ENCODE measurements around the gene FNDC8. TPM values are rescaled to one million over a fixed set of nuclear protein-coding genes. Genes with fewer than 3 reads are reported as not detected.

The FNDC8 gene
- total RNA-seq, 4 donors from 2014 or later: not detected

DNA sequence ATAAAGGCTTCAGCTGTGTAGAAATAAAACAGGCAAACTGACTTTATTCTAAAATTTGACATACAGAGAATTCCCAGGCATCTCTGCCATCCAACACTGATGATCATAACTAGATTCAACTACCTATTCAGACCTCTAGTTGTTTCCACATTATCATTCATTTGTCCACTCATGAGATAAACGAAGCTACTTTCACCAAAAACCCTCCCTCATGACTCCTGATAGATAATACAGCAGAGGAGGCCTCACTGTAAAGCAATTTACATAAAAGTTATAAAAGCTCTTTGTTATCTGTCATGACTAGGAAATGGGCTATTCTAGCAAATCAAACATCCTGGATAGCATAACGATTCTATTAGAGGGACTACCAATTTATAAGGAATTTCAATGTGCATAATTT is 38.3 kb upstream of the FNDC8 start:
- H3K27ac ChIP-seq (replicated peaks in 1 of 4): no peak overlapping the region

DNA sequence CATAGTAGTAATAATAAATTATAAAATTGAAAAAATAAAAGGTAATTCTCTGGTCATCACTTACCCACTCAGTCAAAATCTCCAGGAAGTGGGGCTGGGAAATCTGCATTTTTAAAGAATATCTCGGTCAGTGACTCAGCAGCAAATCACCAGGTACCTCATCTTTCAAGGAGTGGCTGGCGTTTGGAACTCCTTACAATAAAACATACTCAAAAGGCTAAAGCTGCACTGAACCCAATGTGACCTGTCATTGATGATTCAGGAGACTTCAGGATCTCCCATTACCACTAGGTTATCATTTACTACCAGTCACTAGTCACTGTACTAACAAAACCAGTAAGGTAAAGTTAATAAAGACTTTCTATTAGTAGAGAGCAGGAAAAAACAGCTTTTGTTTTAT is 36.4 kb upstream of the FNDC8 start:
- no peak overlapping the region for H3K4me3 ChIP-seq
- intact Hi-C loops (cut with DNase I): loop anchor here (5.0 kb wide), 1 partner anchor 88 kb away; no protein-coding TSS in a partner anchor
- TF ChIP-seq EP300 (IDR thresholded peaks at IDR 0.05) (no peak), POLR2AphosphoS5 (IDR thresholded peaks at IDR 0.05) (no peak), CTCF (IDR thresholded peaks at IDR 0.05) (no peak), POLR2A (IDR thresholded peaks at IDR 0.05; ENCODE audit: low read depth) (no peak)
- 76% methylated on average over 2 of the region's 2 CpGs for WGBS
- peaks cover 12 to 70% (median 45%) of the 10 kb centered on the region in 4 donors for H3K4me1 ChIP-seq
- H3K36me3 ChIP-seq: no peaks in the 10 kb centered on the region
- no peaks in the 10 kb centered on the region for H3K27me3 ChIP-seq
- DNase-seq (ENCODE audit: extremely low spot score): no peak
- H3K9me3 ChIP-seq: no peaks in the 10 kb centered on the region
- H3K27ac ChIP-seq (replicated peaks in 1 of 4): no peak overlapping the region

More for the DNA sequence above, 38.3 kb upstream of the FNDC8 start:
- no peaks in the 10 kb centered on the region for H3K9me3 ChIP-seq
- DNase-seq (ENCODE audit: extremely low spot score): no peak
- H3K36me3 ChIP-seq: no peaks in the 10 kb centered on the region
- intact Hi-C loops (cut with DNase I): no loop called here
- H3K4me1 ChIP-seq: peaks cover 4 to 59% (median 36%) of the 10 kb centered on the region in 4 donors
- H3K4me3 ChIP-seq: no peak overlapping the region
- no peaks in the 10 kb centered on the region for H3K27me3 ChIP-seq
- no peak for TF ChIP-seq EP300 (IDR thresholded peaks at IDR 0.05)
- no peak for TF ChIP-seq POLR2A (IDR thresholded peaks at IDR 0.05; ENCODE audit: low read depth)
- TF ChIP-seq POLR2AphosphoS5 (IDR thresholded peaks at IDR 0.05): no peak
- TF ChIP-seq CTCF (IDR thresholded peaks at IDR 0.05): no peak
- 84% methylated on average over 2 of the region's 2 CpGs for WGBS

DNA sequence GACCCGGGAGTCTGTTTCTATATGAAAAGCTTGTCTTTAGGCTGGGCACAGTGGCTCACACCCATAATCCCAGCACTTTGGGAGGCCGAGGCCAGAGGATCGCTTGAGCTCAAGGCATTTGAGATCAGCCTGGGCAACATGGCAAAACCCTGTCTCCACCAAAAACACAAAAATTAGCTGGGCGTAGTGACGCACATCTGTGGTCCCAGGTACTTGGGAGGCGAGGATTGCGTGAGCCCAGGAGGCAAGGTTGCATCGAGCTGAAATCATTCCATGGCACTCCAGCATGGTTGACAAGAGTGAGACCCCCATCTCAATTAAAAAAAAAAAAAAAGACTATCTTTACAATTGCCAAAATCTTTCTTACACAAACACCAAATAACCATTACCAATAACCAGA is 35.3 kb upstream of the FNDC8 start:
- intact Hi-C loops (cut with DNase I): loop anchor here (5.0 kb wide), 1 partner anchor 89 kb away; no protein-coding TSS in a partner anchor
- no peaks in the 10 kb centered on the region for H3K27me3 ChIP-seq
- H3K27ac ChIP-seq (replicated peaks in 1 of 4): no peak overlapping the region
- H3K9me3 ChIP-seq: no peaks in the 10 kb centered on the region
- H3K4me1 ChIP-seq: peaks cover 13 to 59% (median 45%) of the 10 kb centered on the region in 4 donors
- TF ChIP-seq POLR2AphosphoS5 (IDR thresholded peaks at IDR 0.05) (no peak), EP300 (IDR thresholded peaks at IDR 0.05) (no peak), CTCF (IDR thresholded peaks at IDR 0.05) (no peak), POLR2A (IDR thresholded peaks at IDR 0.05; ENCODE audit: low read depth) (no peak)
- H3K36me3 ChIP-seq: no peaks in the 10 kb centered on the region
- no peak for DNase-seq (ENCODE audit: extremely low spot score)
- H3K4me3 ChIP-seq: no peak overlapping the region
- 91% methylated on average over 8 of the region's 8 CpGs for WGBS

- intact Hi-C loops (cut with DNase I): loop anchor here (5.0 kb wide), 1 partner anchor 90 kb away; no protein-coding TSS in a partner anchor
- WGBS: 86% methylated on average over 8 of the region's 8 CpGs
These were observed 34.4 kb upstream of the FNDC8 start for GRCh38 chr17:35086931-35087573.

More at GRCh38 chr17:35086931-35087573, 34.4 kb upstream of the FNDC8 start:
- Histone ChIP-seq H3K36me3 (no peaks in the 10 kb centered on the region), H3K27me3 (no peaks in the 10 kb centered on the region), H3K27ac (replicated peaks in 1 of 4) (peak overlapping the region in 1 of 4 donors; percentile 87), H3K4me1 (peaks cover 13 to 50% (median 36%) of the 10 kb centered on the region in 4 donors), H3K9me3 (no peaks in the 10 kb centered on the region), H3K4me3 (no peak overlapping the region)
- TF ChIP-seq EP300 (IDR thresholded peaks at IDR 0.05) (no peak), CTCF (IDR thresholded peaks at IDR 0.05) (no peak), POLR2A (IDR thresholded peaks at IDR 0.05; ENCODE audit: low read depth) (no peak), POLR2AphosphoS5 (IDR thresholded peaks at IDR 0.05) (no peak)
- DNase-seq (ENCODE audit: extremely low spot score): no peak
